HepG2 (cell line): ENCODE results near the gene RPS6KA3. TPM values are rescaled to one million over a fixed set of nuclear protein-coding genes. Genes with fewer than 3 reads are reported as not detected.
A peak's percentile ranks its signal among the peaks of the same experiment; 100 is the strongest.

Experiments
- ATAC-seq: fragments of 200-7000 bp; cut with Tn5 transposase; 3 replicates; pipeline ENCODE4 v1.9.1; 2020; ENCODE audit warnings: mild to moderate bottlenecking, moderate library complexity
- BruUV-seq: library from RNA; stranded (reverse); fragments of 400-500 nt; replicated peaks from 2 replicates; lab custom pipeline; 2021; lab: Mats Ljungman, UMichigan
- CTCF ChIA-PET: fragments of 300-600 bp; formaldehyde crosslinking; extraction: SDS; loops from one replicate; lab custom pipeline; 2021; ENCODE audit warnings: low total read pairs, inconsistent platforms, low intra/inter-chr PET ratio; lab: Yijun Ruan, JAX
- POLR2A ChIA-PET: fragments of 350-600 bp; sonication (Branson Sonifier 250); formaldehyde crosslinking; loops from one replicate; lab custom pipeline; 2020; ENCODE audit warnings: antibody characterized with exemption, inconsistent platforms; lab: Yijun Ruan, JAX
- DNase-seq: peaks from one replicate; pipeline ENCODE4 v3.0.0-alpha.2; 2015; ENCODE audit warnings: low spot score
- FAIRE-seq: peaks from 3 replicates; lab custom pipeline; 2011; peaks lifted over from hg19 to GRCh38; lab: Jason Lieb, UNC
- H2AFZ ChIP-seq: one replicate; pipeline ENCODE4 v1.6.1; 2011; ENCODE audit warnings: low read length, inconsistent platforms
- H3K27ac ChIP-seq: fragments of 300-600 bp; 3 replicates; pipeline ENCODE4 v1.8.0; 2011; ENCODE audit warnings: mixed run types, mild to moderate bottlenecking, mixed read lengths, low read length, inconsistent platforms; ENCODE audit not compliant: insufficient read depth; ENCODE audit errors: extremely low read length
- H3K27me3 ChIP-seq, 2 experiments: fragments of 200-600 bp in 1 of 2; 2 replicates in 1 of 2; 3 replicates in 1 of 2; pipeline versions ENCODE4 v1.6.0 to v1.8.0; 2011; ENCODE audit warnings: low read length in 2 of 2, mild to moderate bottlenecking in 2 of 2, moderate library complexity in 2 of 2, inconsistent platforms in 1 of 2; ENCODE audit not compliant: insufficient read depth in 2 of 2, control insufficient read depth in 1 of 2
- H3K36me3 ChIP-seq, 2 experiments: fragments of 200-600 bp in 1 of 2; replicated peaks in 1 of 2; 2 replicates in 1 of 2; 3 replicates in 1 of 2; pipeline versions ENCODE4 v1.5.1 to v1.8.0; 2011; ENCODE audit warnings: low read length in 2 of 2, inconsistent platforms in 1 of 2; ENCODE audit not compliant: insufficient read depth in 2 of 2, control insufficient read depth in 1 of 2
- H3K4me1 ChIP-seq: 2 replicates; pipeline ENCODE4 v1.5.1; 2012; ENCODE audit warnings: low read length, inconsistent platforms; ENCODE audit not compliant: insufficient read depth
- H3K4me2 ChIP-seq: 2 replicates; pipeline ENCODE4 v1.6.0; 2011; ENCODE audit warnings: low read depth, low read length, inconsistent platforms
- H3K4me3 ChIP-seq, 3 experiments: fragments of 200-600 bp in 1 of 3; sonication (generic), shearing (Covaris generic) in 1 of 3; replicated peaks in 1 of 3; 2 replicates each; pipeline ENCODE4 v1.5.1; 2011 to 2016; ENCODE audit warnings: low read length in 3 of 3, inconsistent platforms in 2 of 3, low read depth in 2 of 3, mild to moderate bottlenecking in 2 of 3, control low read depth in 1 of 3, mixed read lengths in 1 of 3; ENCODE audit not compliant: insufficient read depth in 1 of 3
- H3K79me2 ChIP-seq: one replicate; pipeline ENCODE4 v1.6.1; 2011; ENCODE audit warnings: low read length, inconsistent platforms; ENCODE audit not compliant: insufficient read depth
- H3K9ac ChIP-seq: 2 replicates; pipeline ENCODE4 v1.6.0; 2011; ENCODE audit warnings: mild to moderate bottlenecking, low read depth, low read length, inconsistent platforms; ENCODE audit not compliant: insufficient read depth
- H3K9me3 ChIP-seq: 2 replicates; pipeline ENCODE4 v1.5.1; 2012; ENCODE audit warnings: mild to moderate bottlenecking, low read length
- H4K20me1 ChIP-seq: 2 replicates; pipeline ENCODE4 v1.6.0; 2011; ENCODE audit warnings: inconsistent platforms, mild to moderate bottlenecking, low read length, moderate library complexity; ENCODE audit not compliant: insufficient read depth
- GABPB1 ChIP-seq: IDR thresholded peaks from 2 replicates; pipeline ENCODE4 v1.6.1; 2016; ENCODE audit warnings: mild to moderate bottlenecking, missing genetic modification reagents, moderate library complexity, missing compliant biosample characterization
- HIVEP1 ChIP-seq: sonication (generic); formaldehyde crosslinking; IDR thresholded peaks from 2 replicates; pipeline ENCODE4 v1.4.0; 2020; ENCODE audit warnings: mild to moderate bottlenecking, missing genetic modification reagents
- KAT7 ChIP-seq: IDR thresholded peaks from 2 replicates; pipeline ENCODE4 v1.6.1; 2018; ENCODE audit warnings: borderline replicate concordance, missing compliant biosample characterization
- MYNN ChIP-seq: sonication (generic); formaldehyde crosslinking; IDR thresholded peaks from 2 replicates; pipeline ENCODE4 v1.4.0; 2020; ENCODE audit warnings: mild to moderate bottlenecking, low read depth, missing genetic modification reagents
- PAF1 ChIP-seq: IDR thresholded peaks from 2 replicates; pipeline ENCODE4 v1.6.1; 2016; ENCODE audit warnings: missing genetic modification reagents, missing compliant biosample characterization
- PHB2 ChIP-seq: fragments of 450-650 bp; IDR thresholded peaks from 2 replicates; pipeline ENCODE4 v1.6.1; 2018; ENCODE audit not compliant: partially characterized antibody
- PHF20 ChIP-seq: sonication (generic); formaldehyde crosslinking; IDR thresholded peaks from 2 replicates; pipeline ENCODE4 v1.5.0; 2020; ENCODE audit warnings: mild to moderate bottlenecking, missing genetic modification reagents
- PHF8 ChIP-seq: sonication (generic); formaldehyde crosslinking; IDR thresholded peaks from 2 replicates; pipeline ENCODE4 v1.5.0; 2020; ENCODE audit warnings: missing genetic modification reagents
- POLR2A ChIP-seq, 2 experiments: IDR thresholded peaks; 2 replicates each; pipeline ENCODE4 v1.6.1; 2011; ENCODE audit warnings: low read depth in 2 of 2, low read length in 2 of 2, mild to moderate bottlenecking in 1 of 2, moderate library complexity in 1 of 2; ENCODE audit not compliant: insufficient read depth in 1 of 2
- POLR2AphosphoS5 ChIP-seq: IDR thresholded peaks from 2 replicates; pipeline ENCODE4 v1.6.1; 2012; ENCODE audit warnings: low read depth, low read length
- POLR2G ChIP-seq: fragments of 200-400 bp; formaldehyde crosslinking; IDR thresholded peaks from 2 replicates; pipeline ENCODE4 v1.6.1; 2018; ENCODE audit warnings: mild to moderate bottlenecking, low read depth, low read length, moderate library complexity
- SIN3B ChIP-seq: fragments of 150-350 bp; IDR thresholded peaks from 2 replicates; pipeline ENCODE4 v1.6.1; 2014; ENCODE audit warnings: low read length
- SOX5 ChIP-seq: IDR thresholded peaks from 2 replicates; pipeline ENCODE4 v1.6.1; 2016; ENCODE audit warnings: borderline replicate concordance
- SRF ChIP-seq: IDR thresholded peaks from 2 replicates; pipeline ENCODE4 v1.6.1; 2011; ENCODE audit warnings: mild to moderate bottlenecking, low read depth, low read length, moderate library complexity
- TAF1 ChIP-seq: sonication (generic); formaldehyde crosslinking; IDR thresholded peaks from 2 replicates; pipeline ENCODE4 v1.4.0; 2020; ENCODE audit warnings: missing genetic modification reagents
- TBX2 ChIP-seq: sonication (generic); formaldehyde crosslinking; IDR thresholded peaks from 2 replicates; pipeline ENCODE4 v1.5.0; 2020; ENCODE audit warnings: missing genetic modification reagents, mild to moderate bottlenecking, borderline replicate concordance
- TRIM24 ChIP-seq: sonication (generic); formaldehyde crosslinking; IDR thresholded peaks from 2 replicates; pipeline ENCODE4 v1.8.0; 2022; ENCODE audit warnings: mild to moderate bottlenecking, missing genetic modification reagents
- ZFP62 ChIP-seq: sonication (generic); formaldehyde crosslinking; IDR thresholded peaks from 2 replicates; pipeline ENCODE4 v1.4.0; 2020; ENCODE audit warnings: missing genetic modification reagents
- ZIK1 ChIP-seq: sonication (generic); formaldehyde crosslinking; IDR thresholded peaks from 2 replicates; pipeline ENCODE4 v1.5.0; 2020; ENCODE audit warnings: mild to moderate bottlenecking, low read depth, missing genetic modification reagents, borderline replicate concordance
- ZNF331 ChIP-seq: sonication (generic); formaldehyde crosslinking; IDR thresholded peaks from 2 replicates; pipeline ENCODE4 v1.4.0; 2020; ENCODE audit warnings: missing genetic modification reagents
- ZNF333 ChIP-seq: sonication (generic); formaldehyde crosslinking; IDR thresholded peaks from 2 replicates; pipeline ENCODE4 v1.4.0; 2020; ENCODE audit warnings: mild to moderate bottlenecking, missing genetic modification reagents, borderline replicate concordance
- ZNF557 ChIP-seq: sonication (generic); formaldehyde crosslinking; IDR thresholded peaks from 2 replicates; pipeline ENCODE4 v1.4.0; 2020; ENCODE audit warnings: missing genetic modification reagents
- WGBS: methylation state at CpG from one replicate; pipeline ENCODE4 v1.1.6; 2017; ENCODE audit warnings: low lambda C conversion rate; 5-methylcytosine and 5-hydroxymethylcytosine counted together
- in situ Hi-C: cut with HindIII; loops from 2 replicates; pipeline ENCODE4 v1.10.0; 2017; ENCODE audit warnings: low pct_unique_long_range_greater_than_20kb; ENCODE audit not compliant: extremely low pct_ligation_motif_present
- intact Hi-C: fragments of 100-400 bp; cut with micrococcal nuclease; formaldehyde crosslinking; loops from one replicate; pipeline ENCODE4 v1.10.0; 2022; ENCODE audit not compliant: unreplicated experiment
- polyA plus RNA-seq, 8 experiments: library from polyadenylated mRNA; depleted of rRNA in 3 of 8; stranded (reverse) in 7 of 8; unstranded in 1 of 8; fragments of >200 nt; fragmentation: Illumina TruSeq in 4 of 8; extraction: Trizol in 4 of 8; gene quantifications; 2 replicates each; pipeline versions ENCODE4 v1.2.1 to v1.2.3, GENCODE V29; 2011 to 2016; ENCODE audit warnings: low read depth in 4 of 8, missing spikeins in 1 of 8, mixed read lengths in 1 of 8; ENCODE audit not compliant: insufficient read depth in 1 of 8
- total RNA-seq, 5 experiments: library from RNA; depleted of rRNA; stranded (reverse); fragments of >200 nt; fragmentation: Illumina TruSeq; extraction: Trizol; gene quantifications; 2 replicates each; pipeline ENCODE4 v1.2.3, GENCODE V29; 2016; ENCODE audit warnings: low read depth in 1 of 5
- TF ChIP-seq, protein P1 (sequence below): sonication (generic); formaldehyde crosslinking; IDR thresholded peaks from 2 replicates; pipeline ENCODE4 v1.5.0; 2020; ENCODE audit warnings: missing genetic modification reagents
- TF ChIP-seq, protein P2 (sequence below): IDR thresholded peaks from 2 replicates; pipeline ENCODE4 v1.6.1; 2016; ENCODE audit warnings: missing compliant biosample characterization, missing genetic modification reagents, borderline replicate concordance
- TF ChIP-seq, protein P3 (sequence below): sonication (generic); formaldehyde crosslinking; IDR thresholded peaks from 2 replicates; pipeline ENCODE4 v1.8.0; 2022; ENCODE audit warnings: low read depth, missing genetic modification reagents

Gene RPS6KA3
- total and polyA plus RNA-seq, 2 of the 13 experiments (the other 11 are each of a cell fraction or from before 2014, with no cell fraction given) = 314 to 357 TPM

GRCh38 chrX:20265221-20265725 is 1.4 kb downstream of the RPS6KA3 start:
- H3K4me2 ChIP-seq = peak overlapping the region; percentile 87
- H3K9me3 ChIP-seq = no peaks in the 10 kb centered on the region
- H3K79me2 ChIP-seq = peaks cover 61% of the 10 kb centered on the region
- peak; percentile 45 for ATAC-seq
- FAIRE-seq = peak; percentile 47
- no TSS peak for BruUV-seq
- H3K4me3 ChIP-seq = peak overlapping the region; percentile 72 to 93 (median 79)
- H2AFZ ChIP-seq = no peak overlapping the region
- peaks cover 7% of the 10 kb centered on the region; the same call in 1 of the 2 replicates for H4K20me1 ChIP-seq
- ChIA-PET CTCF (no interaction called here), POLR2A (interaction anchor here (0.6 to 3.3 kb wide), 2 partner anchors 97 to 215 kb away, joined by 3 to 15 read pairs; no protein-coding TSS in a partner anchor)
- H3K27ac ChIP-seq = peak overlapping the region; percentile 90
- no peaks in the 10 kb centered on the region; a peak in 1 of 5 replicates for H3K27me3 ChIP-seq
- peak; percentile 31 for DNase-seq
- peak overlapping the region; percentile 96 for H3K9ac ChIP-seq
- H3K4me1 ChIP-seq = peaks cover 49% of the 10 kb centered on the region
- in situ Hi-C loops (loop anchor here (10.0 kb wide), 1 partner anchor 100 kb away; no protein-coding TSS in a partner anchor), intact Hi-C loops (no loop called here)
- no peaks in the 10 kb centered on the region; a peak in 2 of 5 replicates for H3K36me3 ChIP-seq
- 2% methylated on average over 17 of the region's 26 CpGs for WGBS
- TF ChIP-seq HIVEP1 (CRISPR knock-in tag) = no peak
- peak; percentile 9; the same call in 1 of the 2 replicates for TF ChIP-seq PHF8
- TF ChIP-seq, protein P1, sequence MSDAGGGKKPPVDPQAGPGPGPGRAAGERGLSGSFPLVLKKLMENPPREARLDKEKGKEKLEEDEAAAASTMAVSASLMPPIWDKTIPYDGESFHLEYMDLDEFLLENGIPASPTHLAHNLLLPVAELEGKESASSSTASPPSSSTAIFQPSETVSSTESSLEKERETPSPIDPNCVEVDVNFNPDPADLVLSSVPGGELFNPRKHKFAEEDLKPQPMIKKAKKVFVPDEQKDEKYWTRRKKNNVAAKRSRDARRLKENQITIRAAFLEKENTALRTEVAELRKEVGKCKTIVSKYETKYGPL (CRISPR knock-in tag) = no peak
- TF ChIP-seq ZNF331 (CRISPR knock-in tag) = peak; percentile 28; the same call in 1 of the 2 replicates
- TF ChIP-seq POLR2G = peak; percentile 78
- no peak for TF ChIP-seq SIN3B
- no peak for TF ChIP-seq SRF
- TF ChIP-seq TAF1 = peak; percentile 70
- peak; percentile 46 for TF ChIP-seq POLR2AphosphoS5
- TF ChIP-seq MYNN (CRISPR knock-in tag) = no peak
- no peak for TF ChIP-seq SOX5 (CRISPR knock-in tag)
- TF ChIP-seq ZFP62 (CRISPR knock-in tag) = no peak
- no peak for TF ChIP-seq ZIK1 (CRISPR knock-in tag)
- TF ChIP-seq, protein P2, sequence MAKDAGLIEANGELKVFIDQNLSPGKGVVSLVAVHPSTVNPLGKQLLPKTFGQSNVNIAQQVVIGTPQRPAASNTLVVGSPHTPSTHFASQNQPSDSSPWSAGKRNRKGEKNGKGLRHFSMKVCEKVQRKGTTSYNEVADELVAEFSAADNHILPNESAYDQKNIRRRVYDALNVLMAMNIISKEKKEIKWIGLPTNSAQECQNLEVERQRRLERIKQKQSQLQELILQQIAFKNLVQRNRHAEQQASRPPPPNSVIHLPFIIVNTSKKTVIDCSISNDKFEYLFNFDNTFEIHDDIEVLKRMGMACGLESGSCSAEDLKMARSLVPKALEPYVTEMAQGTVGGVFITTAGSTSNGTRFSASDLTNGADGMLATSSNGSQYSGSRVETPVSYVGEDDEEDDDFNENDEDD (CRISPR knock-in tag) = no peak
- TF ChIP-seq, protein P3, sequence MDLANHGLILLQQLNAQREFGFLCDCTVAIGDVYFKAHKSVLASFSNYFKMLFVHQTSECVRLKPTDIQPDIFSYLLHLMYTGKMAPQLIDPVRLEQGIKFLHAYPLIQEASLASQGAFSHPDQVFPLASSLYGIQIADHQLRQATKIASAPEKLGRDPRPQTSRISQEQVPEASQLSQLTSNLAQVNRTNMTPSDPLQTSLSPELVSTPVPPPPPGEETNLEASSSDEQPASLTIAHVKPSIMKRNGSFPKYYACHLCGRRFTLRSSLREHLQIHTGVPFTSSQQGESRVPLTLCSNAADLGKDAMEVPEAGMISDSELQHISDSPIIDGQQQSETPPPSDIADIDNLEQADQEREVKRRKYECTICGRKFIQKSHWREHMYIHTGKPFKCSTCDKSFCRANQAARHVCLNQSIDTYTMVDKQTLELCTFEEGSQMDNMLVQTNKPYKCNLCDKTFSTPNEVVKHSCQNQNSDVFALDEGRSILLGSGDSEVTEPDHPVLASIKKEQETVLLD = no peak
- TF ChIP-seq PHF20 (CRISPR knock-in tag) = no peak
- 0 out of 2 replicates have a peak, but pooled peaks have one; percentile 60 for TF ChIP-seq KAT7 (CRISPR knock-in tag)
- no peak for TF ChIP-seq PHB2
- peak; percentile 36 to 70; a peak in 2 of 4 replicates for TF ChIP-seq POLR2A (IDR thresholded peaks at IDR 0.05; ENCODE audit: insufficient read depth in 1 of 2, low read depth in 2 of 2, low read length in 2 of 2)
- TF ChIP-seq TRIM24 (CRISPR knock-in tag) = no peak
- TF ChIP-seq GABPB1 (CRISPR knock-in tag) = no peak
- TF ChIP-seq TBX2 (CRISPR knock-in tag) = 0 out of 2 replicates have a peak, but pooled peaks have one; percentile 24
- TF ChIP-seq PAF1 (CRISPR knock-in tag) = 0 out of 2 replicates have a peak, but pooled peaks have one; percentile 14
- TF ChIP-seq ZNF557 = no peak
- TF ChIP-seq ZNF333 = no peak
